ENCODE measurements around the gene MC1R. TPM values are rescaled to one million over a fixed set of nuclear protein-coding genes. Genes with fewer than 3 reads are reported as not detected.
"Not testable (repeated sequence)": the region's sequence is repeated elsewhere in the genome, so short reads cannot be mapped to it uniquely, and the experiment has no call there.

Gene MC1R
- total RNA-seq, 2 donors from 2014 or later = 3.4 to 4.8 TPM

DNA sequence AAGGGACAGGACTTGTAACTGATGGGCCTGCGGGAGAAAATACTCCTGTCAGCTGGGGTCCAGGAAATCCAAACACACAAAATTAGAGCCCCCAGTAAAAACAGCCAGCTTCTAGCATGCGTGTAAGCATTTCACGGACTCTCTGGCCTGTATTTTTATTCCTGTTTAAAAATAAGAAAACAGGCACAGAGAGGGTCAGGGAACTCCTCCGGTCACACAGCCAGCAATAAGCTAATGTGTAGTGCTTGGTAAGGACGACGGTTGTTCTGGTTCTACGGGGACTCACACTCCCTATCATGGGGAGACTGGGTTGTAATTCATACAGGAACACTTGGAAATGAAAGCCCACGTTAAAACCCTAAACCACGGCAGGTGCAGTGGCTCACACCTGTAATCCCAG is 46.8 kb upstream of the MC1R start:
- TF ChIP-seq, protein P1, sequence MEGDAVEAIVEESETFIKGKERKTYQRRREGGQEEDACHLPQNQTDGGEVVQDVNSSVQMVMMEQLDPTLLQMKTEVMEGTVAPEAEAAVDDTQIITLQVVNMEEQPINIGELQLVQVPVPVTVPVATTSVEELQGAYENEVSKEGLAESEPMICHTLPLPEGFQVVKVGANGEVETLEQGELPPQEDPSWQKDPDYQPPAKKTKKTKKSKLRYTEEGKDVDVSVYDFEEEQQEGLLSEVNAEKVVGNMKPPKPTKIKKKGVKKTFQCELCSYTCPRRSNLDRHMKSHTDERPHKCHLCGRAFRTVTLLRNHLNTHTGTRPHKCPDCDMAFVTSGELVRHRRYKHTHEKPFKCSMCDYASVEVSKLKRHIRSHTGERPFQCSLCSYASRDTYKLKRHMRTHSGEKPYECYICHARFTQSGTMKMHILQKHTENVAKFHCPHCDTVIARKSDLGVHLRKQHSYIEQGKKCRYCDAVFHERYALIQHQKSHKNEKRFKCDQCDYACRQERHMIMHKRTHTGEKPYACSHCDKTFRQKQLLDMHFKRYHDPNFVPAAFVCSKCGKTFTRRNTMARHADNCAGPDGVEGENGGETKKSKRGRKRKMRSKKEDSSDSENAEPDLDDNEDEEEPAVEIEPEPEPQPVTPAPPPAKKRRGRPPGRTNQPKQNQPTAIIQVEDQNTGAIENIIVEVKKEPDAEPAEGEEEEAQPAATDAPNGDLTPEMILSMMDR (conservative IDR thresholded peaks at IDR 0.05) = no peak
- H3K9ac ChIP-seq (ENCODE audit: extremely low read depth, low read length, poor library complexity, severe bottlenecking) = no peak overlapping the region
- H3K27me3 Mint-ChIP-seq (ENCODE audit: insufficient read depth) = no peaks in the 10 kb centered on the region
- H3K9me3 Mint-ChIP-seq = peaks cover 33% of the 10 kb centered on the region
- no peak overlapping the region for H3K27ac Mint-ChIP-seq
- peaks cover 5% of the 10 kb centered on the region for H3K4me1 ChIP-seq (ENCODE audit: control insufficient read depth, insufficient read depth, low read length)
- peaks cover 30% of the 10 kb centered on the region for H3K36me3 ChIP-seq (ENCODE audit: control insufficient read depth, insufficient read depth, low read length)
- no peak for DNase-seq
- no peaks in the 10 kb centered on the region for H3K27me3 ChIP-seq (ENCODE audit: control insufficient read depth, insufficient read depth, low read length, poor library complexity, severe bottlenecking)
- H3K9me3 ChIP-seq (ENCODE audit: control insufficient read depth, low read length) = peaks cover 38% of the 10 kb centered on the region
- H3K4me1 Mint-ChIP-seq = no peaks in the 10 kb centered on the region
- H3K4me3 ChIP-seq (ENCODE audit: low read length) = no peak overlapping the region
- no peak overlapping the region for H3K27ac ChIP-seq (ENCODE audit: low read depth, low read length)
- H3K4me3 Mint-ChIP-seq = peak overlapping the region; percentile 77
- 88 to 95% methylated on average over 8 to 9 of the region's 9 CpGs for WGBS, 2 experiments (ENCODE audit: insufficient coverage in 1 of 2, insufficient read length in 1 of 2)
- H3K36me3 Mint-ChIP-seq (ENCODE audit: low read depth) = peaks cover 26% of the 10 kb centered on the region

- peaks cover 29% of the 10 kb centered on the region for H3K9me3 ChIP-seq (ENCODE audit: control insufficient read depth, low read length)
- H3K9ac ChIP-seq (ENCODE audit: extremely low read depth, low read length, poor library complexity, severe bottlenecking) = peak within 1 kb of the TSS; percentile 90
- H3K4me3 ChIP-seq (ENCODE audit: low read length) = peak within 1 kb of the TSS; percentile 81
- H3K27me3 Mint-ChIP-seq (ENCODE audit: insufficient read depth) = no peaks in the 10 kb centered on the region
- peak within 1 kb of the TSS; percentile 77 for H3K4me3 Mint-ChIP-seq
- TF ChIP-seq, protein P1 (conservative IDR thresholded peaks at IDR 0.05) = peak; percentile 44
- no peaks in the 10 kb centered on the region for H3K4me1 Mint-ChIP-seq
- H3K27ac ChIP-seq (ENCODE audit: low read depth, low read length) = peak within 1 kb of the TSS; percentile 98
- peak within 1 kb of the TSS; percentile 97 for H3K27ac Mint-ChIP-seq
- H3K9me3 Mint-ChIP-seq = peaks cover 18% of the 10 kb centered on the region
- peaks cover 37% of the 10 kb centered on the region for H3K36me3 ChIP-seq (ENCODE audit: control insufficient read depth, insufficient read depth, low read length)
- peaks cover 30% of the 10 kb centered on the region for H3K36me3 Mint-ChIP-seq (ENCODE audit: low read depth)
- 2 to 3% methylated on average over 48 to 104 of the region's 104 CpGs for WGBS, 2 experiments (ENCODE audit: insufficient coverage in 1 of 2, insufficient read length in 1 of 2)
- peaks cover 5% of the 10 kb centered on the region for H3K4me1 ChIP-seq (ENCODE audit: control insufficient read depth, insufficient read depth, low read length)
- DNase-seq = peak; percentile 96
- H3K27me3 ChIP-seq (ENCODE audit: control insufficient read depth, insufficient read depth, low read length, poor library complexity, severe bottlenecking) = no peaks in the 10 kb centered on the region
Measured at GRCh38 chr16:89873109-89873971, 45.3 kb upstream of the MC1R start, which contains the start of gene TCF25. TSS of gene TCF25 (plus strand) at chr16:89873592. CDS start at chr16:89873668, 76 bp downstream.

DNA sequence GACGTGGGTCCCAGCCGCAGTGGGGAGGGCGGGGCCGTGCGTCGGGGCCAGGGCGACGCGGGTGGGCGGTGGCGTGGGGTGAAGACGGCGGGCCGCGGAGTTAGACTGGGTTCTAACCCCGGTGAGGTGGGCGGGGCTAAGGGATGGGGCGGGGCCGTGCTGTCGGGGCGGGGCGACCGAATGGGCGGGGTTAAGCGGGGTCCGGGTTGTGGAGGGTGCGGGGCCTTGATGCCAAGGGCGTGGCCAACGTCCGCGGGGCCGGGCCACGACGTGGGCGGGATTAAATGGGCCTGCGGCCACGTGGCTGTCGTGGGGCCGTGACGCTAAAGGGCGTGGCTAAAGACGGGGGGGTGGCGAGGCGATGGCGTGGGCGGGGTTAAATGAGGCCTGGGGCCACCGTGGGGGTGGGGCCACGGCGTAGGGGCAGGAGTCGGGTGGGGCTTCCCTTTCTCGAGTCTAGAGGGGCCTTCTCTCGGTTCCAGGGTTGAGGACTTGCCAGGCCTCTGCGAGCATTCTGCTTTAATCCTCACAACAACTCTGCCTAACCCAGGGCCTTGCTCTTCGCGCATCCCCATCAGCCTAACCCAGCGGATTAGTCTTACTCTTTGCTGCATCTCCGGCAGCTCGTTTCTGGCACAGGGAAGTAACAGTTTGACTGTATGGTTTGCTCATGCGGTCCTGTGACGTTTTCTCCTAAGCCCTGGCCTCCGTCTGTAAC is 44.5 kb upstream of the MC1R start:
- H3K9me3 ChIP-seq (ENCODE audit: control insufficient read depth, low read length) = peaks cover 27% of the 10 kb centered on the region
- Mint-ChIP-seq H3K36me3 (ENCODE audit: low read depth) (peaks cover 36% of the 10 kb centered on the region), H3K27me3 (ENCODE audit: insufficient read depth) (no peaks in the 10 kb centered on the region), H3K4me3 (peak overlapping the region; percentile 77), H3K9me3 (peaks cover 16% of the 10 kb centered on the region), H3K4me1 (no peaks in the 10 kb centered on the region), H3K27ac (peak overlapping the region; percentile 97)
- 15 to 26% methylated on average over 26 to 58 of the region's 61 CpGs for whole genome bisulfite sequencing, 2 experiments (ENCODE audit: insufficient coverage in 1 of 2, insufficient read length in 1 of 2)
- H3K36me3 ChIP-seq (ENCODE audit: control insufficient read depth, insufficient read depth, low read length) = peaks cover 44% of the 10 kb centered on the region
- H3K27me3 ChIP-seq (ENCODE audit: control insufficient read depth, insufficient read depth, low read length, poor library complexity, severe bottlenecking) = no peaks in the 10 kb centered on the region
- H3K27ac ChIP-seq (ENCODE audit: low read depth, low read length) = peak overlapping the region; percentile 98
- peak overlapping the region; percentile 90 for H3K9ac ChIP-seq (ENCODE audit: extremely low read depth, low read length, poor library complexity, severe bottlenecking)
- H3K4me3 ChIP-seq (ENCODE audit: low read length) = peak overlapping the region; percentile 81
- H3K4me1 ChIP-seq (ENCODE audit: control insufficient read depth, insufficient read depth, low read length) = peaks cover 5% of the 10 kb centered on the region
- peak; percentile 98 for DNase-seq
- TF ChIP-seq, protein P1 (conservative IDR thresholded peaks at IDR 0.05) = no peak

GRCh38 chr16:89879123-89879522 is 39.5 kb upstream of the MC1R start:
- H3K27me3 ChIP-seq (ENCODE audit: control insufficient read depth, insufficient read depth, low read length, poor library complexity, severe bottlenecking); DNase-seq; H3K4me3 Mint-ChIP-seq; H3K4me1 ChIP-seq (ENCODE audit: control insufficient read depth, insufficient read depth, low read length); H3K4me1 Mint-ChIP-seq; H3K27ac ChIP-seq (ENCODE audit: low read depth, low read length); H3K9ac ChIP-seq (ENCODE audit: extremely low read depth, low read length, poor library complexity, severe bottlenecking); H3K27ac Mint-ChIP-seq; H3K4me3 ChIP-seq (ENCODE audit: low read length); H3K27me3 Mint-ChIP-seq (ENCODE audit: insufficient read depth): not testable (repeated sequence)
- Mint-ChIP-seq H3K9me3 (peaks cover 16% of the 10 kb centered on the region), H3K36me3 (ENCODE audit: low read depth) (peaks cover 64% of the 10 kb centered on the region)
- 92 to 94% methylated on average over 18 to 23 of the region's 28 CpGs for WGBS, 2 experiments (ENCODE audit: insufficient coverage in 1 of 2, insufficient read length in 1 of 2)
- H3K9me3 ChIP-seq (ENCODE audit: control insufficient read depth, low read length) = peaks cover 27% of the 10 kb centered on the region
- H3K36me3 ChIP-seq (ENCODE audit: control insufficient read depth, insufficient read depth, low read length) = peaks cover 82% of the 10 kb centered on the region

Data from endodermal cell (in vitro differentiated cells).